ENCODE measurements around the gene CNNM1. TPM values are rescaled to one million over a fixed set of nuclear protein-coding genes. Genes with fewer than 3 reads are reported as not detected.

The CNNM1 gene
- total RNA-seq, 2 experiments from 2014 or later, result not detected

- Mint-ChIP-seq H3K9me3 (ENCODE audit: low read depth) (no peaks in the 10 kb centered on the region), H3K27ac (no peak overlapping the region), H3K27me3 (no peaks in the 10 kb centered on the region), H3K4me3 (no peak overlapping the region), H3K4me1 (peaks cover 13% of the 10 kb centered on the region), H3K36me3 (peaks cover 3% of the 10 kb centered on the region)
- DNase-seq, result no peak
- no peak for ATAC-seq
- CTCF ChIA-PET, result interaction anchor here (0.7 to 7.3 kb wide), 21 partner anchors 9 to 285 kb away, joined by 3 to 71 read pairs (median 4); no protein-coding TSS in a partner anchor
These were observed 107.0 kb downstream of the CNNM1 start for GRCh38 chr10:99435986-99436638.

- H3K9me3 Mint-ChIP-seq (ENCODE audit: low read depth), result no peaks in the 10 kb centered on the region
- no peak overlapping the region for H3K27ac Mint-ChIP-seq
- no peak for ATAC-seq
- CTCF ChIA-PET, result interaction anchor here (0.8 to 7.3 kb wide), 2 partner anchors 8 to 175 kb away, joined by 4 to 71 read pairs; partner anchors contain the start of gene GOT1
- no peaks in the 10 kb centered on the region for H3K27me3 Mint-ChIP-seq
- no peak for DNase-seq
- H3K4me1 Mint-ChIP-seq, result peaks cover 3% of the 10 kb centered on the region
- no peak overlapping the region for H3K4me3 Mint-ChIP-seq
- peaks cover 3% of the 10 kb centered on the region for H3K36me3 Mint-ChIP-seq
These were observed 109.7 kb downstream of the CNNM1 start for GRCh38 chr10:99438890-99439289.

GRCh38 chr10:99442394-99442793, 113.2 kb downstream of the CNNM1 start:
- CTCF ChIA-PET, result no interaction called here
- Mint-ChIP-seq H3K27me3 (peaks cover 12% of the 10 kb centered on the region), H3K27ac (no peak overlapping the region), H3K9me3 (ENCODE audit: low read depth) (no peaks in the 10 kb centered on the region), H3K4me1 (no peaks in the 10 kb centered on the region), H3K4me3 (no peak overlapping the region), H3K36me3 (no peaks in the 10 kb centered on the region)
- ATAC-seq (no peak), DNase-seq (no peak)

- ATAC-seq (no peak), DNase-seq (no peak)
- Mint-ChIP-seq H3K27me3 (peaks cover 13% of the 10 kb centered on the region), H3K27ac (no peak overlapping the region), H3K4me3 (no peak overlapping the region), H3K4me1 (no peaks in the 10 kb centered on the region), H3K9me3 (ENCODE audit: low read depth) (no peaks in the 10 kb centered on the region), H3K36me3 (no peaks in the 10 kb centered on the region)
- CTCF ChIA-PET, result interaction anchor here (1.0 kb wide), 1 partner anchor 12 kb away, joined by 6 read pairs; no protein-coding TSS in a partner anchor
These were observed 114.3 kb downstream of the CNNM1 start for GRCh38 chr10:99443500-99443899.

Other genes with a start within 250 kb of the CNNM1 start
- gene HPSE2, start 93.5 kb upstream of the CNNM1 start, total RNA-seq, result not detected
- gene GOT1, start 101.3 kb downstream of the CNNM1 start, total RNA-seq, result 10 to 100 TPM; 33.2 to 36.5 TPM
- gene NKX2-3, start 203.6 kb downstream of the CNNM1 start, total RNA-seq, result not detected

Measured in activated CD8-positive, alpha-beta memory T cell treated with anti-CD3 and anti-CD28 coated beads, Interleukin-2, amount 10 ng/mL, durations not matched to agents 7 days and 5 days (primary cell).